MM.1S (cell line): ENCODE data around the gene CDK5RAP3.

Experiments used
- CTCF ChIP-seq: fragments of 300-600 bp; sonication (generic); IDR thresholded peaks from 2 replicates; pipeline ENCODE4 v1.5.1; 2016; ENCODE audit warnings: antibody characterized with exemption, low read length, mixed read lengths
- EZH2 ChIP-seq: fragments of 300-600 bp; sonication (generic); optimal IDR thresholded peaks from 2 replicates; pipeline ENCODE3; 2017; ENCODE audit warnings: low read depth, mild to moderate bottlenecking, antibody characterized with exemption, low read length, mixed read lengths
- EZH2phosphoT487 ChIP-seq: fragments of 300-600 bp; sonication (generic); IDR thresholded peaks from 2 replicates; pipeline ENCODE4 v1.6.1; 2018; ENCODE audit warnings: antibody characterized with exemption, low read length

- TF ChIP-seq CTCF (no peak), EZH2 (no peak), EZH2phosphoT487 (no peak)
Measured at GRCh38 chr17:47982645-47983390, 11.9 kb downstream of the CDK5RAP3 start.
